K562 (cell line): ENCODE measurements around the gene VPS26A. TPM values are rescaled to one million over a fixed set of nuclear protein-coding genes. Genes with fewer than 3 reads are reported as not detected.
A peak's percentile ranks its signal among the peaks of the same experiment; 100 is the strongest.

Experiments
- ATAC-seq: fragments of 200-7000 bp; cut with Tn5 transposase; 3 replicates; pipeline ENCODE4 v1.9.1; 2020; ENCODE audit warnings: moderate library complexity
- BruUV-seq: library from RNA; stranded (reverse); fragments of 400-500 nt; replicated peaks from 2 replicates; lab custom pipeline; 2021; lab: Mats Ljungman, UMichigan
- CTCF ChIA-PET: fragments of 300-600 bp; formaldehyde crosslinking; extraction: SDS; loops from one replicate; lab custom pipeline; 2021; ENCODE audit warnings: low intra/inter-chr PET ratio; lab: Yijun Ruan, JAX
- POLR2A ChIA-PET: fragments of 300-600, 350-650 bp; sonication (Branson Sonifier 250); formaldehyde crosslinking; extraction: SDS; loops from one replicate; lab custom pipeline; 2021; ENCODE audit warnings: antibody characterized with exemption, inconsistent platforms; lab: Yijun Ruan, JAX
- DNase-seq, 4 experiments: peaks; one replicate each; pipeline versions ENCODE4 v3.0.0 to v3.0.0-alpha.2; 2011 to 2018; ENCODE audit warnings: low spot score in 3 of 4, mixed read lengths in 3 of 4; ENCODE audit errors: extremely low read depth in 1 of 4
- FAIRE-seq: peaks from 2 replicates; lab custom pipeline; 2011; peaks lifted over from hg19 to GRCh38; lab: Jason Lieb, UNC
- H2AFZ ChIP-seq: 2 replicates; pipeline ENCODE4 v1.6.0; 2011; ENCODE audit warnings: low read depth, low read length, control low read depth, inconsistent platforms
- H3K27ac ChIP-seq: fragments of 200-600 bp; 3 replicates; pipeline ENCODE4 v1.8.0; 2011; ENCODE audit warnings: low read depth, mild to moderate bottlenecking, control low read depth, inconsistent platforms, low read length, moderate library complexity, mixed read lengths; ENCODE audit errors: extremely low read depth
- H3K27me3 ChIP-seq, 2 experiments: fragments of 300-600 bp in 1 of 2; 2 replicates in 1 of 2; 3 replicates in 1 of 2; pipeline versions ENCODE4 v1.6.0 to v1.8.0; 2011; ENCODE audit warnings: inconsistent platforms in 2 of 2, low read length in 2 of 2, mild to moderate bottlenecking in 1 of 2, mixed read lengths in 1 of 2, moderate library complexity in 1 of 2; ENCODE audit not compliant: control insufficient read depth in 2 of 2, insufficient read depth in 2 of 2
- H3K36me3 ChIP-seq: fragments of 300-600 bp; 3 replicates; pipeline ENCODE4 v1.8.0; 2011; ENCODE audit warnings: mild to moderate bottlenecking, low read length, inconsistent platforms; ENCODE audit not compliant: control insufficient read depth, insufficient read depth
- H3K4me1 ChIP-seq, 2 experiments: fragments of 200-600 bp in 1 of 2; replicated peaks in 1 of 2; 2 replicates in 1 of 2; 3 replicates in 1 of 2; pipeline versions ENCODE4 v1.5.1 to v1.8.0; 2011; ENCODE audit warnings: inconsistent platforms in 2 of 2, low read length in 2 of 2, mild to moderate bottlenecking in 1 of 2, mixed read lengths in 1 of 2, moderate library complexity in 1 of 2; ENCODE audit not compliant: control insufficient read depth in 2 of 2, insufficient read depth in 2 of 2
- H3K4me2 ChIP-seq: 2 replicates; pipeline ENCODE4 v1.6.1; 2011; ENCODE audit warnings: low read length, control low read depth, inconsistent platforms, mixed read lengths; ENCODE audit not compliant: insufficient read depth
- H3K4me3 ChIP-seq: fragments of 200-600 bp; sonication (generic), shearing (Covaris generic); 2 replicates; pipeline ENCODE4 v1.5.1; 2016; ENCODE audit warnings: control low read depth, inconsistent platforms
- H3K79me2 ChIP-seq: fragments of 200-600 bp; 3 replicates; pipeline ENCODE4 v1.8.0; 2011; ENCODE audit warnings: low read length, inconsistent platforms; ENCODE audit not compliant: control insufficient read depth, insufficient read depth
- H3K9ac ChIP-seq, 2 experiments: 2 replicates each; pipeline versions ENCODE4 v1.6.0 to v1.6.1; 2011; ENCODE audit warnings: low read depth in 2 of 2, low read length in 2 of 2, control low read depth in 1 of 2, inconsistent platforms in 1 of 2, mild to moderate bottlenecking in 1 of 2, mixed read lengths in 1 of 2; ENCODE audit not compliant: insufficient read depth in 1 of 2
- H3K9me1 ChIP-seq: one replicate; pipeline ENCODE4 v1.6.0; 2011; ENCODE audit warnings: inconsistent platforms, mild to moderate bottlenecking, low read length, moderate library complexity; ENCODE audit not compliant: control insufficient read depth, insufficient read depth
- H3K9me3 ChIP-seq: replicated peaks from 2 replicates; pipeline ENCODE4 v1.5.1; 2011; ENCODE audit warnings: low read depth, low read length, inconsistent platforms; ENCODE audit not compliant: control insufficient read depth, insufficient read depth
- H4K20me1 ChIP-seq: replicated peaks from 2 replicates; pipeline ENCODE4 v1.6.1; 2011; ENCODE audit warnings: low read length, inconsistent platforms, mixed read lengths; ENCODE audit not compliant: control insufficient read depth, insufficient read depth
- CEBPZ ChIP-seq: fragments of 150-350 bp; IDR thresholded peaks from 2 replicates; pipeline ENCODE4 v1.6.1; 2014; ENCODE audit warnings: low read depth, mild to moderate bottlenecking, low read length, borderline replicate concordance
- EHMT2 ChIP-seq: fragments of 450-650 bp; IDR thresholded peaks from 2 replicates; pipeline ENCODE4 v1.6.1; 2018; ENCODE audit warnings: antibody characterized with exemption
- MIER1 ChIP-seq: fragments of 450-650 bp; IDR thresholded peaks from 2 replicates; pipeline ENCODE4 v1.6.1; 2016; ENCODE audit warnings: antibody characterized with exemption, mild to moderate bottlenecking, low read depth
- MITF ChIP-seq: IDR thresholded peaks from 2 replicates; pipeline ENCODE4 v1.6.1; 2014; ENCODE audit warnings: antibody characterized with exemption
- TCF7L2 ChIP-seq: fragments of 150-350 bp; IDR thresholded peaks from 2 replicates; pipeline ENCODE4 v1.6.1; 2016; ENCODE audit warnings: low read depth, mild to moderate bottlenecking, low read length, moderate library complexity
- WGBS: fragments of 100-300 bp; shearing (Covaris generic); methylation state at CpG from one replicate; pipeline ENCODE4 v1.1.6; 2016; ENCODE audit warnings: low coverage, mixed read lengths; ENCODE audit not compliant: insufficient coverage; ENCODE audit errors: missing lambda C conversion rate; 5-methylcytosine and 5-hydroxymethylcytosine counted together
- in situ Hi-C: fragments of 300-500 bp; cut with MboI; formaldehyde crosslinking; loops from 4 replicates; pipeline ENCODE4 v1.15.0; 2018; ENCODE audit warnings: inconsistent platforms, mixed read lengths
- intact Hi-C: fragments of 100-400 bp; cut with micrococcal nuclease; formaldehyde crosslinking; loops from 2 replicates; pipeline ENCODE4 v1.14.2; 2022
- polyA plus RNA-seq, 8 experiments: library from polyadenylated mRNA; depleted of rRNA in 4 of 8; stranded (reverse) in 5 of 8; unstranded in 3 of 8; fragments of >200 nt; fragmentation: Nextera tagmentation in 2 of 8; fragmentation: Illumina TruSeq in 1 of 8; extraction: Ambion mirVana in 2 of 8; extraction: Trizol in 1 of 8; gene quantifications; 2 replicates each; pipeline versions ENCODE4 v1.2.1 to v1.2.3, GENCODE V29; 2011 to 2014; ENCODE audit warnings: inconsistent platforms in 1 of 8, missing spikeins in 1 of 8
- total RNA-seq, 7 experiments: library from RNA; depleted of rRNA in 6 of 7; stranded (reverse); fragments of >200 nt in 6 of 7; fragmentation: Illumina TruSeq in 2 of 7; extraction: Trizol in 2 of 7; gene quantifications; 2 replicates each; pipeline versions ENCODE4 v1.2.1 to v1.2.3, GENCODE V29; 2011 to 2021; ENCODE audit warnings: low replicate concordance in 1 of 7
- TF ChIP-seq, protein P1 (sequence below): fragments of 200-800 bp; sonication (Bioruptor generic); IDR thresholded peaks from 2 replicates; pipeline ENCODE4 v1.6.1; 2017; ENCODE audit warnings: missing genetic modification characterization, missing compliant biosample characterization
- TF ChIP-seq, protein P2 (sequence below): fragments of 450-650 bp; IDR thresholded peaks from 2 replicates; pipeline ENCODE4 v1.6.1; 2014; ENCODE audit warnings: low read depth, mild to moderate bottlenecking, moderate library complexity, borderline replicate concordance
- TF ChIP-seq, protein P3 (sequence below): sonication (generic); formaldehyde crosslinking; IDR thresholded peaks from 2 replicates; pipeline ENCODE4 v1.8.1; 2022; ENCODE audit warnings: missing genetic modification reagents

VPS26A gene
- total and polyA plus RNA-seq, 9 of the 15 experiments (the other 6 are each of a cell fraction or from before 2014, with no cell fraction given) = 47.1 to 137 (median 69.3) TPM

DNA sequence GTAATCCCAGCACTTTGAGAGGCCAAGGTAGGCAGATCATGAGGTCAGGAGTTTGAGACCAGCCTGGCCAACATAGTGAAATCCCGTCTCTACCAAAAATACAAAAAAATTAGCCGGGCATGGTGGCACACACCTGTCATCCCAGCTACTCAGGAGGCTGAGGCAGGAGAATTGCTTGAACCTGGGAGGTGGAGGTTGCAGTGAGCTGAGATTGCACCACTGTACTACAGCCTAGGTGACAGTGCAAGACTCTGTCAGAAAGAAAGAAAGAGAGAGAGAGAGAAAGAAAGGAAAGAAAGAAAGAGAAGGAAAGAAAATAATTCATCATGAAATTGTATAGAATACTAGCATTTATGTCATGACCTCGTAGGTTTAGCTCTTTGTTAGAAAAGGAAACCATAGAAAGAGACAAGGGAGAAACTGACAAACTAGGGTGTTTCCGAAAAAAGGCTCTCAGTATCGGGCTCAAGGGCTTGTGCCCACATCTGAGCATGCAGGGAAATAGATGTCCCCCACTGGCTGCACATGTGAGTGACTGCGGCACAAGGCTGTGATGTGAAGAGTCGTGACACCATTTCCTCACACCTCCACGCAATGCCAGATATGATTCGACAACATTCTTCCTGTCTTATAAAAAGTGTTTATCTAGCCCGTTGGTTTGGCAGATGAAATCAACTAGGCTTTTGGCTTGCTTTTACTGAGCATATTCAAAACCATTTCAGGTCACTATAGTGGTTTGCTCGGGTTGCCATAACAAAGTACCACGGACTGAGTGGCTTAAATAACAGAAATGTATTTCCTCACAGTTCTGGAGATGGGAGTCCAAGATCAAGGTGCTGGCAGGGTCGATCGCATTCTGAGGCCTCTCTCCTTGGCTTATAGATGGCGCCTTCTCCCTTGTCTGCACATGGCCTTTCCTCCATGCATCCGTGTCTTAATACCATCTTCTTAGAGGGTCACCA lies 34.1 kb upstream of the VPS26A start (continued):
- TF ChIP-seq CEBPZ (no peak), MIER1 (0 out of 2 replicates have a peak, but pooled peaks have one; percentile 52)

DNA sequence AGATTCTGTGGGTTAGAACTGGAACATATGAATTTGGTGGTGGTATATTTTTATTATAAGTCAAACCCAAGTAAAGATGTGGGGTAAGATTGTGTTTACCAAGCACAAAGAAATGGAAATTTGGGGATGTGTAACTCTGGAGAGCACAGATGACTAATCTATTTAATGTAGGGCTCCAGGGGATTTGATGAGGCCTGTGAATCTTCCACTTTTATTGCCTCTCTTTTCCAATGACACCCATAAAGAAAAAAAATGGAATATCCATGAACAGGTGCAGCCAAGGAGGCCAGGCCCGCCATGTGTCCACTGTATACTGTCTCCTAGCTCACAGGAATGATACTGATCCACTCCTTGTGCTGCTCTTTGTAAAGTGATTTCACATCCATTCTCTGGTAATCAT lies 33.3 kb upstream of the VPS26A start:
- CTCF ChIA-PET = interaction anchor here (4.2 kb wide), 1 partner anchor 85 kb away, joined by 84 read pairs; no protein-coding TSS in a partner anchor
- ATAC-seq (peak; percentile 6; the same call in 2 of the 3 replicates), FAIRE-seq (no peak), DNase-seq (peak in 1 of 4 experiments; percentile 32)
- WGBS = 18% methylated on average over 1 of the region's 1 CpG
- Histone ChIP-seq H3K9me1 (no peaks in the 10 kb centered on the region), H3K4me1 (peaks cover 3 to 28% of the 10 kb centered on the region in 2 experiments; a peak in 4 of 5 replicates), H3K36me3 (peaks cover 6% of the 10 kb centered on the region; the same call in 1 of the 3 replicates), H2AFZ (peak overlapping the region; percentile 61), H3K9me3 (no peaks in the 10 kb centered on the region), H3K27ac (peak overlapping the region; percentile 89), H3K4me2 (peak overlapping the region; percentile 95), H3K4me3 (peak overlapping the region; percentile 51), H3K27me3 (no peaks in the 10 kb centered on the region), H3K79me2 (peaks cover 78% of the 10 kb centered on the region), H3K9ac (peak overlapping the region in 1 of 2 experiments; percentile 91; a peak in 2 of 4 replicates), H4K20me1 (no peaks in the 10 kb centered on the region)
- in situ Hi-C loops (no loop called here), intact Hi-C loops (loop anchor here (5.0 kb wide), 1 partner anchor 322 kb away; no protein-coding TSS in a partner anchor)
- BruUV-seq = no TSS peak
- POLR2A ChIA-PET = interaction anchor here (0.8 to 1.3 kb wide), 4 partner anchors 21 to 117 kb away, joined by 3 read pairs; no protein-coding TSS in a partner anchor
- TF ChIP-seq, protein P1, sequence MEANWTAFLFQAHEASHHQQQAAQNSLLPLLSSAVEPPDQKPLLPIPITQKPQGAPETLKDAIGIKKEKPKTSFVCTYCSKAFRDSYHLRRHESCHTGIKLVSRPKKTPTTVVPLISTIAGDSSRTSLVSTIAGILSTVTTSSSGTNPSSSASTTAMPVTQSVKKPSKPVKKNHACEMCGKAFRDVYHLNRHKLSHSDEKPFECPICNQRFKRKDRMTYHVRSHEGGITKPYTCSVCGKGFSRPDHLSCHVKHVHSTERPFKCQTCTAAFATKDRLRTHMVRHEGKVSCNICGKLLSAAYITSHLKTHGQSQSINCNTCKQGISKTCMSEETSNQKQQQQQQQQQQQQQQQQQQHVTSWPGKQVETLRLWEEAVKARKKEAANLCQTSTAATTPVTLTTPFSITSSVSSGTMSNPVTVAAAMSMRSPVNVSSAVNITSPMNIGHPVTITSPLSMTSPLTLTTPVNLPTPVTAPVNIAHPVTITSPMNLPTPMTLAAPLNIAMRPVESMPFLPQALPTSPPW = peak; percentile 6; the same call in 1 of the 2 replicates
- TF ChIP-seq, protein P2, sequence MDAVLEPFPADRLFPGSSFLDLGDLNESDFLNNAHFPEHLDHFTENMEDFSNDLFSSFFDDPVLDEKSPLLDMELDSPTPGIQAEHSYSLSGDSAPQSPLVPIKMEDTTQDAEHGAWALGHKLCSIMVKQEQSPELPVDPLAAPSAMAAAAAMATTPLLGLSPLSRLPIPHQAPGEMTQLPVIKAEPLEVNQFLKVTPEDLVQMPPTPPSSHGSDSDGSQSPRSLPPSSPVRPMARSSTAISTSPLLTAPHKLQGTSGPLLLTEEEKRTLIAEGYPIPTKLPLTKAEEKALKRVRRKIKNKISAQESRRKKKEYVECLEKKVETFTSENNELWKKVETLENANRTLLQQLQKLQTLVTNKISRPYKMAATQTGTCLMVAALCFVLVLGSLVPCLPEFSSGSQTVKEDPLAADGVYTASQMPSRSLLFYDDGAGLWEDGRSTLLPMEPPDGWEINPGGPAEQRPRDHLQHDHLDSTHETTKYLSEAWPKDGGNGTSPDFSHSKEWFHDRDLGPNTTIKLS = 0 out of 2 replicates have a peak, but pooled peaks have one; percentile 8
- TF ChIP-seq, protein P3, sequence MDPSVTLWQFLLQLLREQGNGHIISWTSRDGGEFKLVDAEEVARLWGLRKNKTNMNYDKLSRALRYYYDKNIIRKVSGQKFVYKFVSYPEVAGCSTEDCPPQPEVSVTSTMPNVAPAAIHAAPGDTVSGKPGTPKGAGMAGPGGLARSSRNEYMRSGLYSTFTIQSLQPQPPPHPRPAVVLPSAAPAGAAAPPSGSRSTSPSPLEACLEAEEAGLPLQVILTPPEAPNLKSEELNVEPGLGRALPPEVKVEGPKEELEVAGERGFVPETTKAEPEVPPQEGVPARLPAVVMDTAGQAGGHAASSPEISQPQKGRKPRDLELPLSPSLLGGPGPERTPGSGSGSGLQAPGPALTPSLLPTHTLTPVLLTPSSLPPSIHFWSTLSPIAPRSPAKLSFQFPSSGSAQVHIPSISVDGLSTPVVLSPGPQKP (CRISPR knock-in tag) = no peak
- TF ChIP-seq MITF (no peak), TCF7L2 (no peak), EHMT2 (no peak)
